Gastrocnemius medialis (tissue), 4 donors: Measurements from ENCODE around the gene PTPRN2. TPM values are rescaled to one million over a fixed set of nuclear protein-coding genes. Genes with fewer than 3 reads are reported as not detected.

Experiments used
- ATAC-seq, 2 donors: fragments of 150-250 bp; one replicate each; pipeline ENCODE4 v1.9.1; 2016
- DNase-seq, 2 donors: peaks; one replicate each; pipeline ENCODE4 v3.0.0-alpha.2; 2019
- H3K27ac ChIP-seq, 4 donors: fragments of 200-600 bp; sonication (generic); 1 replicate in 1 of 4; 2 replicates in 3 of 4; pipeline ENCODE4 v1.5.1; 2016 to 2018; ENCODE audit warnings: mild to moderate bottlenecking in 2 of 4, moderate library complexity in 1 of 4
- H3K27me3 ChIP-seq, 3 donors: fragments of 200-600 bp; sonication (generic) in 2 of 3; 1 replicate in 1 of 3; 2 replicates in 2 of 3; pipeline versions ENCODE4 v1.5.1 to v1.6.0; 2016 to 2019; ENCODE audit warnings: mild to moderate bottlenecking in 1 of 3, moderate library complexity in 1 of 3
- H3K36me3 ChIP-seq, 2 donors: fragments of 200-600 bp; sonication (generic) in 1 of 2; one replicate each; pipeline ENCODE4 v1.5.1; 2017 to 2018
- H3K4me1 ChIP-seq, 2 donors: fragments of 200-600 bp; sonication (generic) in 1 of 2; one replicate each; pipeline ENCODE4 v1.5.1; 2016 to 2017; ENCODE audit warnings: mild to moderate bottlenecking in 2 of 2
- H3K4me3 ChIP-seq, 4 donors: fragments of 200-600 bp; sonication (generic) in 3 of 4; 1 replicate in 1 of 4; 2 replicates in 3 of 4; pipeline ENCODE4 v1.5.1; 2016 to 2019; ENCODE audit warnings: mild to moderate bottlenecking in 2 of 4
- H3K9me3 ChIP-seq, 3 donors: fragments of 200-600 bp; sonication (generic) in 2 of 3; 1 replicate in 1 of 3; 2 replicates in 2 of 3; pipeline ENCODE4 v1.5.1; 2016 to 2019
- CTCF ChIP-seq, 5 experiments: fragments of 450-650 bp in 3 of 5; fragments of 200-600 bp in 2 of 5; sonication (generic) in 2 of 5; IDR thresholded peaks in 4 of 5; conservative IDR thresholded peaks in 1 of 5; 1 replicate in 4 of 5; 2 replicates in 1 of 5; pipeline ENCODE4 v1.5.1; 2016 to 2019; ENCODE audit warnings: antibody characterized with exemption in 5 of 5, mild to moderate bottlenecking in 3 of 5, moderate library complexity in 3 of 5
- POLR2A ChIP-seq, 2 donors: fragments of 450-650 bp; IDR thresholded peaks; one replicate each; pipeline ENCODE4 v1.6.1; 2017; ENCODE audit warnings: antibody characterized with exemption in 2 of 2, mild to moderate bottlenecking in 2 of 2, moderate library complexity in 2 of 2
- in situ Hi-C, 4 donors: fragments of 200-750 bp; cut with MboI; loops; one replicate each; pipeline versions ENCODE4 v1.15.0 to v1.8.0; 2017; ENCODE audit warnings: low sequenced_read_pairs in 4 of 4
- intact Hi-C: fragments of 100-400 bp; cut with DNase I; formaldehyde crosslinking; loops from one replicate; pipeline ENCODE4 v1.15.1; 2023; ENCODE audit warnings: low total_unique reads
- total RNA-seq, 4 donors: library from RNA; depleted of rRNA; stranded (reverse); fragments of >200 nt; gene quantifications; one replicate each; pipeline versions ENCODE4 v1.1.0 to v1.2.3, GENCODE V29; 2016

PTPRN2 gene
- total RNA-seq, 4 donors from 2014 or later, result 0.66 to 0.85 (median 0.81) TPM

- no peaks in the 10 kb centered on the region for H3K9me3 ChIP-seq
- TF ChIP-seq POLR2A (IDR thresholded peaks at IDR 0.05) (no peak), CTCF (IDR thresholded peaks at IDR 0.05 in 4 of 5, conservative IDR thresholded peaks at IDR 0.05 in 1 of 5) (no peak)
- ATAC-seq (no peak), DNase-seq (no peak)
- H3K4me3 ChIP-seq, result no peak overlapping the region
- no peaks in the 10 kb centered on the region for H3K4me1 ChIP-seq
- in situ Hi-C loops (no loop called here), intact Hi-C loops (no loop called here)
- H3K27ac ChIP-seq, result no peak overlapping the region
- no peaks in the 10 kb centered on the region for H3K27me3 ChIP-seq
- H3K36me3 ChIP-seq, result no peaks in the 10 kb centered on the region
These were observed 395.3 kb downstream of the PTPRN2 start for GRCh38 chr7:158192184-158192835.

GRCh38 chr7:158191671-158192070, 396.0 kb downstream of the PTPRN2 start:
- in situ Hi-C loops, result no loop called here
- H3K27me3 ChIP-seq, result no peaks in the 10 kb centered on the region
- TF ChIP-seq POLR2A (IDR thresholded peaks at IDR 0.05) (no peak), CTCF (IDR thresholded peaks at IDR 0.05 in 4 of 5, conservative IDR thresholded peaks at IDR 0.05 in 1 of 5) (no peak)
- no peak for DNase-seq
- H3K9me3 ChIP-seq, result no peaks in the 10 kb centered on the region
- H3K4me3 ChIP-seq, result no peak overlapping the region
- H3K27ac ChIP-seq, result no peak overlapping the region
- H3K36me3 ChIP-seq, result no peaks in the 10 kb centered on the region
- intact Hi-C loops, result no loop called here
- H3K4me1 ChIP-seq, result no peaks in the 10 kb centered on the region
- no peak for ATAC-seq

GRCh38 chr7:158190756-158191155, 396.9 kb downstream of the PTPRN2 start:
- ATAC-seq (no peak), DNase-seq (no peak)
- no peaks in the 10 kb centered on the region for H3K4me1 ChIP-seq
- no peak overlapping the region for H3K27ac ChIP-seq
- no peaks in the 10 kb centered on the region for H3K36me3 ChIP-seq
- no peaks in the 10 kb centered on the region for H3K27me3 ChIP-seq
- intact Hi-C loops, result no loop called here
- no peak overlapping the region for H3K4me3 ChIP-seq
- no peak for TF ChIP-seq POLR2A (IDR thresholded peaks at IDR 0.05)
- no peak for TF ChIP-seq CTCF (IDR thresholded peaks at IDR 0.05 in 4 of 5, conservative IDR thresholded peaks at IDR 0.05 in 1 of 5)
- no peaks in the 10 kb centered on the region for H3K9me3 ChIP-seq
- in situ Hi-C loops, result no loop called here

GRCh38 chr7:158188676-158189075, 398.9 kb downstream of the PTPRN2 start:
- in situ Hi-C loops (no loop called here), intact Hi-C loops (no loop called here)
- Histone ChIP-seq H3K36me3 (no peaks in the 10 kb centered on the region), H3K4me1 (no peaks in the 10 kb centered on the region), H3K27ac (no peak overlapping the region), H3K27me3 (no peaks in the 10 kb centered on the region), H3K9me3 (no peaks in the 10 kb centered on the region), H3K4me3 (no peak overlapping the region)
- ATAC-seq (no peak), DNase-seq (no peak)
- no peak for TF ChIP-seq POLR2A (IDR thresholded peaks at IDR 0.05)
- no peak for TF ChIP-seq CTCF (IDR thresholded peaks at IDR 0.05 in 4 of 5, conservative IDR thresholded peaks at IDR 0.05 in 1 of 5)

- Histone ChIP-seq H3K36me3 (no peaks in the 10 kb centered on the region), H3K27me3 (no peaks in the 10 kb centered on the region), H3K9me3 (no peaks in the 10 kb centered on the region), H3K4me1 (no peaks in the 10 kb centered on the region), H3K27ac (no peak overlapping the region), H3K4me3 (no peak overlapping the region)
- intact Hi-C loops, result no loop called here
- no peak for ATAC-seq
- TF ChIP-seq CTCF (IDR thresholded peaks at IDR 0.05 in 4 of 5, conservative IDR thresholded peaks at IDR 0.05 in 1 of 5), result no peak
- no peak for TF ChIP-seq POLR2A (IDR thresholded peaks at IDR 0.05)
- in situ Hi-C loops, result no loop called here
- no peak for DNase-seq
These were observed 400.0 kb downstream of the PTPRN2 start for GRCh38 chr7:158187694-158187994.
